ENCODE data around the gene SLC39A5.
"Not testable (repeated sequence)": the region's sequence is repeated elsewhere in the genome, so short reads cannot be mapped to it uniquely, and the experiment has no call there.

The SLC39A5 gene

GRCh38 chr12:56196818-56197550 lies 32.9 kb upstream of the SLC39A5 start:
- H3K4me3 ChIP-seq (ENCODE audit: low read length in 2 of 2); H3K27ac ChIP-seq (ENCODE audit: low read length); H3K36me3 ChIP-seq (ENCODE audit: control insufficient read depth in 2 of 2, insufficient read depth in 2 of 2, low read length in 2 of 2); H3K9ac ChIP-seq (ENCODE audit: low read length in 2 of 2); H3K4me1 ChIP-seq (ENCODE audit: control insufficient read depth, insufficient read depth, low read length); H3K9me3 ChIP-seq (ENCODE audit: control insufficient read depth in 2 of 2, low read length in 2 of 2); H3K27me3 ChIP-seq (ENCODE audit: control insufficient read depth in 1 of 2, insufficient read depth in 2 of 2, low read length in 2 of 2): not testable (repeated sequence)

- Histone ChIP-seq H3K4me3 (ENCODE audit: low read length in 2 of 2) (no peak overlapping the region), H3K27ac (ENCODE audit: low read length) (no peak overlapping the region), H3K4me1 (ENCODE audit: control insufficient read depth, insufficient read depth, low read length) (no peaks in the 10 kb centered on the region), H3K9ac (ENCODE audit: low read length in 2 of 2) (no peak overlapping the region), H3K27me3 (ENCODE audit: control insufficient read depth in 1 of 2, insufficient read depth in 2 of 2, low read length in 2 of 2) (no peaks in the 10 kb centered on the region), H3K9me3 (ENCODE audit: control insufficient read depth in 2 of 2, low read length in 2 of 2) (no peaks in the 10 kb centered on the region), H3K36me3 (ENCODE audit: control insufficient read depth in 2 of 2, insufficient read depth in 2 of 2, low read length in 2 of 2) (no peaks in the 10 kb centered on the region)
Observed at GRCh38 chr12:56197921-56198635, 31.8 kb upstream of the SLC39A5 start.

DNA sequence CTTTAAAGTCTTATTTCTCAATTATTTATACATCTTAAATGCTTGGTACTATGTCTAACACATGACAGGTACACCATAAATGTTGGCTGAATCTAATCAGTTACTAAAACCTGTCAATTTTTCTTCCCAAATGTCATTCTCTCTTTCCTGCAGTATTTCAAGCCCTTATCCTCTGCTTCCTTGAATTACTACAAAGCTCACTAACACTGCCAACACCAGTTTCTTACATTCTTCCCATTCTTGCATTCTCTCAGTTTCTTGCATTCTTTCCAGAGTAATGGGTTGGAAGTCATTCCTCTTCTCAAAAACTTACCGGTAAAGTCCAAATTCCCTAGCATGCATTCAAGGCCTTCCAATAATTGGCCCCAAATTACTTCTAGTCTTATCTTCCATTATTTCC lies 31.0 kb upstream of the SLC39A5 start:
- Histone ChIP-seq H3K27me3 (ENCODE audit: control insufficient read depth in 1 of 2, insufficient read depth in 2 of 2, low read length in 2 of 2) (no peaks in the 10 kb centered on the region), H3K27ac (ENCODE audit: low read length) (no peak overlapping the region), H3K9me3 (ENCODE audit: control insufficient read depth in 2 of 2, low read length in 2 of 2) (no peaks in the 10 kb centered on the region), H3K9ac (ENCODE audit: low read length in 2 of 2) (no peak overlapping the region), H3K4me1 (ENCODE audit: control insufficient read depth, insufficient read depth, low read length) (no peaks in the 10 kb centered on the region), H3K4me3 (ENCODE audit: low read length in 2 of 2) (no peak overlapping the region), H3K36me3 (ENCODE audit: control insufficient read depth in 2 of 2, insufficient read depth in 2 of 2, low read length in 2 of 2) (no peaks in the 10 kb centered on the region)

DNA sequence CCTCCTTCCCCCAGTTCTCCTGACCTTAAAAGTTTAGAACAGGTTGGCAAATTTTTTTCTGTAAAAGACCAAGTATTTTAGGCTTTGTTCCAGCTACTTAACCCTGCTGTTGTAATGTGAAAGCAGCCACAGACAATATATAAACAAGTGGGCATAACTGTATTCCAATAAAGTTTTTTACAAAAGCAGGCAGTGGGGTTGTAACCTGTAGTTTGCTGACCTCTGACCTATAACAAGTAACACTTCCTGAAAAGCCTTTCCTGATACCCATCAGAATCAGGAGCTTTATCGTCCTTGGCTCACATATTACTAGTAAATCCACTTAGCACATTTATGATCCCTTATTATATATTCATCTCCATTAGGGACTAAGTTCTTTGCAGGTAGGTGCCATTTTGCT lies 27.5 kb upstream of the SLC39A5 start:
- no peak overlapping the region for H3K4me3 ChIP-seq (ENCODE audit: low read length in 2 of 2)
- no peak overlapping the region for H3K9ac ChIP-seq (ENCODE audit: low read length in 2 of 2)
- no peaks in the 10 kb centered on the region for H3K27me3 ChIP-seq (ENCODE audit: control insufficient read depth in 1 of 2, insufficient read depth in 2 of 2, low read length in 2 of 2)
- no peaks in the 10 kb centered on the region for H3K4me1 ChIP-seq (ENCODE audit: control insufficient read depth, insufficient read depth, low read length)
- H3K9me3 ChIP-seq (ENCODE audit: control insufficient read depth in 2 of 2, low read length in 2 of 2): no peaks in the 10 kb centered on the region
- peaks cover 20 to 23% of the 10 kb centered on the region in 2 donors for H3K36me3 ChIP-seq (ENCODE audit: control insufficient read depth in 2 of 2, insufficient read depth in 2 of 2, low read length in 2 of 2)
- no peak overlapping the region for H3K27ac ChIP-seq (ENCODE audit: low read length)

GRCh38 chr12:56202838-56203237 lies 27.0 kb upstream of the SLC39A5 start:
- H3K9me3 ChIP-seq (ENCODE audit: control insufficient read depth in 2 of 2, low read length in 2 of 2): no peaks in the 10 kb centered on the region
- no peak overlapping the region for H3K4me3 ChIP-seq (ENCODE audit: low read length in 2 of 2)
- no peaks in the 10 kb centered on the region for H3K27me3 ChIP-seq (ENCODE audit: control insufficient read depth in 1 of 2, insufficient read depth in 2 of 2, low read length in 2 of 2)
- peaks cover 25 to 28% of the 10 kb centered on the region in 2 donors for H3K36me3 ChIP-seq (ENCODE audit: control insufficient read depth in 2 of 2, insufficient read depth in 2 of 2, low read length in 2 of 2)
- H3K27ac ChIP-seq (ENCODE audit: low read length): no peak overlapping the region
- H3K9ac ChIP-seq (ENCODE audit: low read length in 2 of 2): no peak overlapping the region
- no peaks in the 10 kb centered on the region for H3K4me1 ChIP-seq (ENCODE audit: control insufficient read depth, insufficient read depth, low read length)

GRCh38 chr12:56204275-56204674 lies 25.6 kb upstream of the SLC39A5 start:
- Histone ChIP-seq H3K27ac (ENCODE audit: low read length) (no peak overlapping the region), H3K27me3 (ENCODE audit: control insufficient read depth in 1 of 2, insufficient read depth in 2 of 2, low read length in 2 of 2) (no peaks in the 10 kb centered on the region), H3K9ac (ENCODE audit: low read length in 2 of 2) (no peak overlapping the region), H3K4me3 (ENCODE audit: low read length in 2 of 2) (no peak overlapping the region), H3K9me3 (ENCODE audit: control insufficient read depth in 2 of 2, low read length in 2 of 2) (no peaks in the 10 kb centered on the region), H3K36me3 (ENCODE audit: control insufficient read depth in 2 of 2, insufficient read depth in 2 of 2, low read length in 2 of 2) (peaks cover 29 to 32% of the 10 kb centered on the region in 2 donors), H3K4me1 (ENCODE audit: control insufficient read depth, insufficient read depth, low read length) (no peaks in the 10 kb centered on the region)

- Histone ChIP-seq H3K27ac (ENCODE audit: low read length) (peak overlapping the region; percentile 41), H3K4me3 (ENCODE audit: low read length in 2 of 2) (no peak overlapping the region), H3K9me3 (ENCODE audit: control insufficient read depth in 2 of 2, low read length in 2 of 2) (no peaks in the 10 kb centered on the region), H3K4me1 (ENCODE audit: control insufficient read depth, insufficient read depth, low read length) (no peaks in the 10 kb centered on the region), H3K36me3 (ENCODE audit: control insufficient read depth in 2 of 2, insufficient read depth in 2 of 2, low read length in 2 of 2) (peaks cover 37 to 40% of the 10 kb centered on the region in 2 donors), H3K9ac (ENCODE audit: low read length in 2 of 2) (no peak overlapping the region), H3K27me3 (ENCODE audit: control insufficient read depth in 1 of 2, insufficient read depth in 2 of 2, low read length in 2 of 2) (no peaks in the 10 kb centered on the region)
Observed at GRCh38 chr12:56205445-56205844, 24.4 kb upstream of the SLC39A5 start.

GRCh38 chr12:56206452-56207166 lies 23.2 kb upstream of the SLC39A5 start:
- Histone ChIP-seq H3K9ac (ENCODE audit: low read length in 2 of 2) (no peak overlapping the region), H3K9me3 (ENCODE audit: control insufficient read depth in 2 of 2, low read length in 2 of 2) (no peaks in the 10 kb centered on the region), H3K4me3 (ENCODE audit: low read length in 2 of 2) (no peak overlapping the region), H3K27ac (ENCODE audit: low read length) (peak overlapping the region; percentile 41), H3K4me1 (ENCODE audit: control insufficient read depth, insufficient read depth, low read length) (no peaks in the 10 kb centered on the region), H3K27me3 (ENCODE audit: control insufficient read depth in 1 of 2, insufficient read depth in 2 of 2, low read length in 2 of 2) (no peaks in the 10 kb centered on the region), H3K36me3 (ENCODE audit: control insufficient read depth in 2 of 2, insufficient read depth in 2 of 2, low read length in 2 of 2) (peaks cover 42 to 44% of the 10 kb centered on the region in 2 donors)

GRCh38 chr12:56208006-56208405 lies 21.8 kb upstream of the SLC39A5 start:
- Histone ChIP-seq H3K9ac (ENCODE audit: low read length in 2 of 2) (no peak overlapping the region), H3K4me1 (ENCODE audit: control insufficient read depth, insufficient read depth, low read length) (no peaks in the 10 kb centered on the region), H3K9me3 (ENCODE audit: control insufficient read depth in 2 of 2, low read length in 2 of 2) (no peaks in the 10 kb centered on the region), H3K27ac (ENCODE audit: low read length) (no peak overlapping the region), H3K27me3 (ENCODE audit: control insufficient read depth in 1 of 2, insufficient read depth in 2 of 2, low read length in 2 of 2) (no peaks in the 10 kb centered on the region), H3K4me3 (ENCODE audit: low read length in 2 of 2) (no peak overlapping the region), H3K36me3 (ENCODE audit: control insufficient read depth in 2 of 2, insufficient read depth in 2 of 2, low read length in 2 of 2) (peaks cover 54 to 56% of the 10 kb centered on the region in 2 donors)

DNA sequence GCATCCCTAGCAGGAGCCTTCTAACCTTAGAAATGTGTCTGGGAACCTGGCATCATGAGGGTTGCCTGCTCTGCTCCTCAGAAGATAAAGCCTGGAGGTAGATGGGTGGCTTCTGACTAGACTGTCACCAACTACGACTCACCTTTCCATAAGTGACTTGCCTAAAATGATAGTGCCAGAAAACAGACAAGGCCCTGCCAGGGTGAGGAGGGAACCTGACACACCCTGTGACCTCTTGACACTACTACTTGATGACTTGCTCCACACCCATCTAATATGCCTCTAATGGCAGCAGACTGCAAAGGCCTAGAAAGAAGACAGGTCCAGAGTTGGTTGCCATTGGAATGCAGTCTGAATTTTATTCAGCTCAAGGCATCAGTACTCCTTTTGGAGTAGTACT lies 17.5 kb upstream of the SLC39A5 start:
- no peak overlapping the region for H3K27ac ChIP-seq (ENCODE audit: low read length)
- no peaks in the 10 kb centered on the region for H3K9me3 ChIP-seq (ENCODE audit: control insufficient read depth in 2 of 2, low read length in 2 of 2)
- H3K4me1 ChIP-seq (ENCODE audit: control insufficient read depth, insufficient read depth, low read length): no peaks in the 10 kb centered on the region
- no peak overlapping the region for H3K4me3 ChIP-seq (ENCODE audit: low read length in 2 of 2)
- peaks cover 56 to 58% of the 10 kb centered on the region in 2 donors for H3K36me3 ChIP-seq (ENCODE audit: control insufficient read depth in 2 of 2, insufficient read depth in 2 of 2, low read length in 2 of 2)
- H3K9ac ChIP-seq (ENCODE audit: low read length in 2 of 2): no peak overlapping the region
- H3K27me3 ChIP-seq (ENCODE audit: control insufficient read depth in 1 of 2, insufficient read depth in 2 of 2, low read length in 2 of 2): no peaks in the 10 kb centered on the region

All from stomach smooth muscle (tissue), 2 donors.